Effector CD8-positive, alpha-beta T cell (primary cell): ENCODE measurements around the gene ATN1.

Experiments used
- DNase-seq: peaks from one replicate; lab custom pipeline; 2025; lab: John Stamatoyannopoulos, UW

Gene ATN1

GRCh38 chr12:6925540-6926279, 2.0 kb upstream of the ATN1 start:
- no peak for DNase-seq

- no peak for DNase-seq
Measured at GRCh38 chr12:6928022-6928702, 403 bp downstream of the ATN1 start.

- DNase-seq, result no peak
Measured at GRCh38 chr12:6928703-6929407, 1.1 kb downstream of the ATN1 start.

- no peak for DNase-seq
Measured at GRCh38 chr12:6929466-6930452, 2.0 kb downstream of the ATN1 start.

GRCh38 chr12:6932766-6933165, 5.0 kb downstream of the ATN1 start:
- no peak for DNase-seq

- no peak for DNase-seq
Measured at GRCh38 chr12:6934110-6934509, 6.4 kb downstream of the ATN1 start.

GRCh38 chr12:6935371-6936193, 7.8 kb downstream of the ATN1 start:
- no peak for DNase-seq

- DNase-seq, result no peak
Measured at GRCh38 chr12:6936194-6936635, 8.5 kb downstream of the ATN1 start.

- DNase-seq, result peak; percentile 30
Measured at GRCh38 chr12:6936636-6937480, 9.1 kb downstream of the ATN1 start.

GRCh38 chr12:6937481-6938352, 10.0 kb downstream of the ATN1 start:
- DNase-seq, result peak; percentile 87

- DNase-seq, result no peak
Measured at GRCh38 chr12:6938353-6939190, 10.8 kb downstream of the ATN1 start.

- DNase-seq, result no peak
Measured at GRCh38 chr12:6939191-6939540, 11.4 kb downstream of the ATN1 start.

GRCh38 chr12:6941267-6941666, 13.5 kb downstream of the ATN1 start:
- no peak for DNase-seq

GRCh38 chr12:6941782-6942181, 14.0 kb downstream of the ATN1 start:
- no peak for DNase-seq

- DNase-seq, result no peak
Measured at GRCh38 chr12:6942331-6942665, 14.5 kb downstream of the ATN1 start.

- DNase-seq, result peak; percentile 73
Measured at GRCh38 chr12:6943389-6943721, 15.6 kb downstream of the ATN1 start.

GRCh38 chr12:6943722-6944380, 16.1 kb downstream of the ATN1 start, which contains the start of the genes C12orf57 and RNU7-1:
Gene C12orf57, plus strand, starts transcription at chr12:6944022. Its CDS starts 100 bp downstream, at chr12:6944122.
Gene RNU7-1, plus strand, starts transcription at chr12:6943816.
- peak; percentile 73 for DNase-seq
